Measurements from ENCODE around the gene MCAM.

Gene MCAM

GRCh38 chr11:119316729-119317591 lies at the start of gene MCAM:
Gene MCAM (minus strand): TSS chr11:119317130. CDS start chr11:119317101, 29 bp downstream.
- Histone ChIP-seq H3F3A (ENCODE audit: control insufficient read depth, insufficient read depth) (peaks cover 5% of the 10 kb centered on the region; the same call in 1 of the 2 replicates), H3K4me3 (ENCODE audit: low read length) (peak within 1 kb of the TSS; percentile 66), H3K4me2 (ENCODE audit: low read length) (peak within 1 kb of the TSS; percentile 88), H3K27me3 (ENCODE audit: control insufficient read depth, low read length) (peaks cover 24% of the 10 kb centered on the region), H3K9me3 (ENCODE audit: control insufficient read depth, insufficient read depth, low read length) (no peaks in the 10 kb centered on the region), H3K4me1 (ENCODE audit: control insufficient read depth, low read length) (peaks cover 72% of the 10 kb centered on the region), H3K9me2 (replicated peaks; ENCODE audit: control insufficient read depth, low read length) (no peaks in the 10 kb centered on the region), H4K20me1 (ENCODE audit: control insufficient read depth, insufficient read depth, low read depth, low read length) (no peaks in the 10 kb centered on the region), H3K27ac (ENCODE audit: low read depth, low read length) (no peak within 1 kb of the TSS), H3K79me2 (ENCODE audit: control insufficient read depth, low read length) (no peaks in the 10 kb centered on the region), H3K36me3 (ENCODE audit: control insufficient read depth, low read length) (no peaks in the 10 kb centered on the region)
- TF ChIP-seq EZH2phosphoT487 (IDR thresholded peaks at IDR 0.05; ENCODE audit: borderline replicate concordance, low read length) (peak; percentile 84; the same call in 1 of the 2 replicates), CTCF (IDR thresholded peaks at IDR 0.05; ENCODE audit: low read depth, low read length, poor library complexity, severe bottlenecking) (no peak)

GRCh38 chr11:119365071-119365591 lies 48.2 kb upstream of the MCAM start:
- peaks cover 5% of the 10 kb centered on the region for H3K36me3 ChIP-seq (ENCODE audit: control insufficient read depth, low read length)
- peak overlapping the region; percentile 91 for H3K4me2 ChIP-seq (ENCODE audit: low read length)
- peaks cover 96% of the 10 kb centered on the region for H3K4me1 ChIP-seq (ENCODE audit: control insufficient read depth, low read length)
- no peaks in the 10 kb centered on the region for H3K9me3 ChIP-seq (ENCODE audit: control insufficient read depth, insufficient read depth, low read length)
- H3K27ac ChIP-seq (ENCODE audit: low read depth, low read length) = no peak overlapping the region
- peaks cover 6% of the 10 kb centered on the region; the same call in 1 of the 2 replicates for H3K27me3 ChIP-seq (ENCODE audit: control insufficient read depth, low read length)
- no peaks in the 10 kb centered on the region for H3K9me2 ChIP-seq (replicated peaks; ENCODE audit: control insufficient read depth, low read length)
- 0 out of 2 replicates have a peak, but pooled peaks cover 5% of the 10 kb centered on the region for H3F3A ChIP-seq (ENCODE audit: control insufficient read depth, insufficient read depth)
- peaks cover 33% of the 10 kb centered on the region for H3K79me2 ChIP-seq (ENCODE audit: control insufficient read depth, low read length)
- TF ChIP-seq CTCF (IDR thresholded peaks at IDR 0.05; ENCODE audit: low read depth, low read length, poor library complexity, severe bottlenecking) (no peak), EZH2phosphoT487 (IDR thresholded peaks at IDR 0.05; ENCODE audit: borderline replicate concordance, low read length) (no peak)
- peak overlapping the region; percentile 93; the same call in 1 of the 2 replicates for H3K4me3 ChIP-seq (ENCODE audit: low read length)
- no peaks in the 10 kb centered on the region for H4K20me1 ChIP-seq (ENCODE audit: control insufficient read depth, insufficient read depth, low read depth, low read length)

GRCh38 chr11:119363851-119364590 lies 47.1 kb upstream of the MCAM start:
- Histone ChIP-seq H3K4me2 (ENCODE audit: low read length) (peak overlapping the region; percentile 91), H3K27ac (ENCODE audit: low read depth, low read length) (peak overlapping the region; percentile 63), H3K27me3 (ENCODE audit: control insufficient read depth, low read length) (peaks cover 6% of the 10 kb centered on the region; the same call in 1 of the 2 replicates)

More at GRCh38 chr11:119363851-119364590, 47.1 kb upstream of the MCAM start:
- Histone ChIP-seq H3K36me3 (ENCODE audit: control insufficient read depth, low read length) (peaks cover 16% of the 10 kb centered on the region), H3K79me2 (ENCODE audit: control insufficient read depth, low read length) (peaks cover 35% of the 10 kb centered on the region), H3F3A (ENCODE audit: control insufficient read depth, insufficient read depth) (0 out of 2 replicates have a peak, but pooled peaks cover 5% of the 10 kb centered on the region), H3K4me1 (ENCODE audit: control insufficient read depth, low read length) (peaks cover 96% of the 10 kb centered on the region), H4K20me1 (ENCODE audit: control insufficient read depth, insufficient read depth, low read depth, low read length) (no peaks in the 10 kb centered on the region), H3K9me2 (replicated peaks; ENCODE audit: control insufficient read depth, low read length) (no peaks in the 10 kb centered on the region), H3K9me3 (ENCODE audit: control insufficient read depth, insufficient read depth, low read length) (no peaks in the 10 kb centered on the region), H3K4me3 (ENCODE audit: low read length) (peak overlapping the region; percentile 93)
- TF ChIP-seq EZH2phosphoT487 (IDR thresholded peaks at IDR 0.05; ENCODE audit: borderline replicate concordance, low read length) (no peak), CTCF (IDR thresholded peaks at IDR 0.05; ENCODE audit: low read depth, low read length, poor library complexity, severe bottlenecking) (no peak)

Data from DOHH2 (cell line).